Epidermal melanocyte (primary cell): Measurements from ENCODE around the gene VEGFB.

Source experiments
- DNase-seq: peaks from one replicate; pipeline ENCODE4 v3.0.0; 2011; ENCODE audit warnings: low spot score; ENCODE audit not compliant: insufficient read length

VEGFB gene

DNA sequence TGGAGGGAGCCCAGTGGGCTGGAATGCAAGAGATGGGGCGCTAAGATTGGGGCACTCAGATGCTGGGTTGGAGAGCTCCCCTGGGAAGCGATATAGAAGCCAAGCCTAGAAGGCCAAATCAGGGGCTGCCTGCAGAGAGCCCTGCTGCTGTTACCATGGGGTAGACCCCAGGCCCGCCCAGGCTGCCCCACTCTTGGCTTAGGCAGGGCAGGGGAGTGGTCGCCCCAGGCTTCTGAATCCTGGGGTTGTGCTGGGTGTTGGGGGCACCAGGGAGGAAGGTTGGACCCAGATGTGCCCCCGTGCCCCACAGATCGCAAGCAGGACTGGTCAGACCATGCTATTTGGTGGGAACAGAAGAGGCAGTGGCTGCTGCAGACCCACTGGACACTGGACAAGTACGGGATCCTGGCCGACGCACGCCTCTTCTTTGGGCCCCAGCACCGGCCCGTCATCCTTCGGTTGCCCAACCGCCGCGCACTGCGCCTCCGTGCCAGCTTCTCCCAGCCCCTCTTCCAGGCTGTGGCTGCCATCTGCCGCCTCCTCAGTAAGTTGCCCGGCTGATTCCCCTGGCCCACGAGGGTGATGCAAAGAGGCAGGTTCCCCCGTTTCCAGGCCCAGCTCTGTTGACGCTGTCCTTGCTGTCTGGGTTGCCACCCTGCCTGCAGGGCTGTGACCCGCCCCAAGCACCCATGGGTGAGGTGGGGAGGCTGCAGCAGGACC, 23.9 kb upstream of the VEGFB start:
- no peak for DNase-seq

DNA sequence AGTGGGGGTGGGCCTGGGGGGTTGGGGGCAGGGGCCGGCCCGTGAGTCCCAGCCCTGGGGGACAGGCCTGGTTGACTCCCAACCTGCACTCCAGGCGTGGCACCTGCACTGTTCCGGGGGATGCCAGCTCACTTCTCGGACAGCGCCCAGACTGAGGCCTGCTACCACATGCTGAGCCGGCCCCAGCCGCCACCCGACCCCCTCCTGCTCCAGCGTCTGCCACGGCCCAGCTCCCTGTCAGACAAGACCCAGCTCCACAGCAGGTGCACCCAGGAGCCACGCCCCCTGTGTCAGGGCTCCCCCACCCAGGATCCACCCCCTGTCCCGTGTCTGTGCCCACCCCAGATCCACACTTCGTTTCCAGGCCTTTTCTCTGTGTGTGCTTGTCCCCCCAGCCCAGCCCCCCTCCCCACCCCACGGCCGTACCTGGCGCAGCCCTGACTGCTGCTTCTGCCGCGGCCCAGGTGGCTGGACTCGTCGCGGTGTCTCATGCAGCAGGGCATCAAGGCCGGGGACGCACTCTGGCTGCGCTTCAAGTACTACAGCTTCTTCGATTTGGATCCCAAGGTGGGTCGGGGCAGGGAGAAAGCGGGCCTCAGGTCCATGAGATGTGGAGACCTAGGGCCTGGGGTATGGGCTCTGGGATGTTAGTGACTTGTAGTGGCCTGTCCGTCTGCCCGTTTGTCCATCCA, 23.1 kb upstream of the VEGFB start:
- DNase-seq, result no peak

DNA sequence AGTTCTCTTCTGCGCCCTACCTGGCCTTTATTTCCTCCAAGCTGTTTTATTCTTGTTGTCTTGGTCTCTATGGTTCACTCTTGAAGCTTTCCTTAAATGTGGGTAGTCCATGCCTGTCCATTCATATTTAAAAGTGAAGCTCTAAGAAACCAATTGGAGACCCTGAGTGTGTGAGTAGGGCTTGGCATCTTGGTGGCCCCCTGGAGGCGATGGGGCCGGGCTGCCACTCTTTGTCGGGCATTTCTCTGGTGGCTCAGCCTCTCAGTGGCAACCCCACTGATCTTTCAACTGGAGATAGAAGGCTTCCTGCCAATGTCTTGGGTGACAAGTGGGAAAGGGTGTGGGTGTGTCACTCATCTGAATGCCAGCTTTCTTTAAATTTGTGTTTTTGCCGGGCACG, 17.5 kb upstream of the VEGFB start:
- no peak for DNase-seq

DNA sequence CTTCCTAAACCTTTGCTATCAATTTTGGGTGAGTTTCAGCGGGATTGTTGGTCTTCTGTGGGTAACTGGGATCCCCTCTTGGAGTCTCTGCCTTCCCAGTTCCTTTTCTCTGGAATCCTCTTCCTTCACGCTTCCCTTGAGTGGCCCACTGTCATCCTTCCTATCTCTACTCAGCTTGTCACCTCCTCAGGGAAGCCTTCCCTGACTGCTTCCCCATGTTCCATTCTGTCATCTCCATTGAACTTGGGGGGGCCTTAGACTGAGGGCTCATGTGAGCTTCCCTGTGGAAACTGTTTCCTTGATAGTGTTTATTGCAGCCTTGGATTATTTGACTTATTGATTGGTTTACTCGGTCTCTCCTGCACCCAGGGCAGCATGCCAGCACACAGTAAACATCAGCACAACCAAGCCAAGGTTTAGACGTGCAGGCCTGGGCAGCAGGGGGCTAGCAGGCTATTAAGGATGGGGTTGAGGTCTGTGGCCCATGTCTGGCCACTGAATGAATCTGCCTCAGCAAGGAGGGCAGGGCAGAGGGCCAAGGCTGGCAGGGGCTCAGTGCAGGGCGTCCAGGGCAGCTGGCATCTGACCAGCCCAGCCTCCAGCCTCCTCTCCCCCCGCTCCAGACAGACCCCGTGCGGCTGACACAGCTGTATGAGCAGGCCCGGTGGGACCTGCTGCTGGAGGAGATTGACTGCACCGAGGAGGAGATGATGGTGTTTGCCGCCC, 15.6 kb upstream of the VEGFB start:
- no peak for DNase-seq

DNA sequence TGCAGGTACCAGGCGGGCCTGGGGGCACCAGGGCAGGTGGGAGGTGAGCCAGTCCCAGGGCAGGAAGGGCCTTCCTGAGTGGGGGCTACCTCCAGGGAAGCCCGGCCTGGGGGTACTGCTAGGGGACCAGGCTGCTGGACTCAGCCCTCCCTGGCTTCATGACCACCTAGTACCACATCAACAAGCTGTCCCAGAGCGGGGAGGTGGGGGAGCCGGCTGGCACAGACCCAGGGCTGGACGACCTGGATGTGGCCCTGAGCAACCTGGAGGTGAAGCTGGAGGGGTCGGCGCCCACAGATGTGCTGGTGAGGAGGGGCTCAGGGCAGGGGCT, 15.1 kb upstream of the VEGFB start:
- no peak for DNase-seq

DNA sequence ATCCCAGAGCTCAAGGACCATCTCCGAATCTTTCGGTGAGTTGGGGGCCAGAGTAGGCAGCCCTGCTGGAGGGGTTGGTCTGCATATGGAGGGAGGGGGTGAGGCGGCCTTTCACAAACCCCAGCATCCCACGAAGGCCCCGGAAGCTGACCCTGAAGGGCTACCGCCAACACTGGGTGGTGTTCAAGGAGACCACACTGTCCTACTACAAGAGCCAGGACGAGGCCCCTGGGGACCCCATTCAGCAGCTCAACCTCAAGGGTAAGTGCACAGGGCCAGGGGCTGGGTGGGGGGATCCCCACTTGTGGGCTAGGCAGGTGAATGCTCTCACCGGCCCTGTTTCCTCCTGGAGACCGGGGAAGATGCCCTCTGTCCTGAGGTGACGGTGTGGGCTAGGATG, 14.6 kb upstream of the VEGFB start:
- no peak for DNase-seq

DNA sequence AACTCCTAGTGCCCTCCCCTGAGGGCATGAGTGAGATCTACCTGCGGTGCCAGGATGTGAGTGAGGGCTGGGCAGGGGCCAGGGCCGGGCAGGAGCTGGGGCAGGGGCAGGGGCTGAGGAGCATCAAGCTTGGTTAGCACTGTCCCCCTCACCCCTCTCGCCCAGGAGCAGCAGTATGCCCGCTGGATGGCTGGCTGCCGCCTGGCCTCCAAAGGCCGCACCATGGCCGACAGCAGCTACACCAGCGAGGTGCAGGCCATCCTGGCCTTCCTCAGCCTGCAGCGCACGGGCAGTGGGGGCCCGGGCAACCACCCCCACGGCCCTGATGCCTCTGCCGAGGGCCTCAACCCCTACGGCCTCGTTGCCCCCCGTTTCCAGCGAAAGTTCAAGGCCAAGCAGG, 14.1 kb upstream of the VEGFB start:
- DNase-seq, result no peak

DNA sequence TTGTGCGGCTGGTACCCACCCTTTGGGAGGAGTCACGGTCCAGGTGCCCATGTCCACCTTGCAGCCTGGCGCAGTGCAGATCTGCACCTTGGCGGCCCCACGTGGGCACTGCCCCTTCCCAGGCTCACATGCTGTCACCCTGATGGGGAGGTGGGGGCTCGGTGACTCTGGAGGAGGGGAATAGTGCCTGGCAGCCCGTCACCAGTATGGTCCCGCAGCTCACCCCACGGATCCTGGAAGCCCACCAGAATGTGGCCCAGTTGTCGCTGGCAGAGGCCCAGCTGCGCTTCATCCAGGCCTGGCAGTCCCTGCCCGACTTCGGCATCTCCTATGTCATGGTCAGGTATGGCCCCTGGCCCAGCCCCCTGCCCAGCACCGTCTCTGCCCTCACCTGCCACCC, 13.6 kb upstream of the VEGFB start:
- DNase-seq, result no peak

DNA sequence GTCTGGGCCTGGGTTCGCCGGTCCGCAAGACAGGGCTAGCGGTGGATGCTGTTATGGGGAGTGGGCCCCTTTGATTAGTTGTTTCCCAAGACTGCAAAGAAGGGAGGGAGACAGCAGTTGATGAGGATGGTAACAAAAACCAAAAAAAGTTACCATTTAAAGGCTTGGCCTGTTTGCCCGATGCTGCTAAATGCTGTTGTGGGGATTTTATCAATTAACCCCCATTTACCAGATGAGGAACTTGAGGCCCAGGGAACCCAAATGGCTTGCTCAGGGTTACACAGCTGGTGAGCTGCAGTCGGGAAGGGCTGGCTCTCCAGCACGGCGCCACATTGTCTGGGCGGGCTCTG, 11.8 kb upstream of the VEGFB start:
- no peak for DNase-seq

DNA sequence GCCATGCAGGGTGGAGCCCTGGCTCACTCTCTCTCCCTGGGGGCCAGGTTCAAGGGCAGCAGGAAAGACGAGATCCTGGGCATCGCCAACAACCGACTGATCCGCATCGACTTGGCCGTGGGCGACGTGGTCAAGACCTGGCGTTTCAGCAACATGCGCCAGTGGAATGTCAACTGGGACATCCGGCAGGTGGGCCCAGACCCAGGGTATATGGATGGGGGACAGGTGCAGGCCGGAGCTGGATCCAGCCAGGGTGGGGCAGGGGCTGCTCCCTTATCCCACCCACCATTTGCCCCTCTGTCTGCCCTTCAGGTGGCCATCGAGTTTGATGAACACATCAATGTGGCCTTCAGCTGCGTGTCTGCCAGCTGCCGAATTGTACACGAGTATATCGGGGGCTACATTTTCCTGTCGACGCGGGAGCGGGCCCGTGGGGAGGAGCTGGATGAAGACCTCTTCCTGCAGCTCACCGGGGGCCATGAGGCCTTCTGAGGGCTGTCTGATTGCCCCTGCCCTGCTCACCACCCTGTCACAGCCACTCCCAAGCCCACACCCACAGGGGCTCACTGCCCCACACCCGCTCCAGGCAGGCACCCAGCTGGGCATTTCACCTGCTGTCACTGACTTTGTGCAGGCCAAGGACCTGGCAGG, 11.3 kb upstream of the VEGFB start:
- no peak for DNase-seq

DNA sequence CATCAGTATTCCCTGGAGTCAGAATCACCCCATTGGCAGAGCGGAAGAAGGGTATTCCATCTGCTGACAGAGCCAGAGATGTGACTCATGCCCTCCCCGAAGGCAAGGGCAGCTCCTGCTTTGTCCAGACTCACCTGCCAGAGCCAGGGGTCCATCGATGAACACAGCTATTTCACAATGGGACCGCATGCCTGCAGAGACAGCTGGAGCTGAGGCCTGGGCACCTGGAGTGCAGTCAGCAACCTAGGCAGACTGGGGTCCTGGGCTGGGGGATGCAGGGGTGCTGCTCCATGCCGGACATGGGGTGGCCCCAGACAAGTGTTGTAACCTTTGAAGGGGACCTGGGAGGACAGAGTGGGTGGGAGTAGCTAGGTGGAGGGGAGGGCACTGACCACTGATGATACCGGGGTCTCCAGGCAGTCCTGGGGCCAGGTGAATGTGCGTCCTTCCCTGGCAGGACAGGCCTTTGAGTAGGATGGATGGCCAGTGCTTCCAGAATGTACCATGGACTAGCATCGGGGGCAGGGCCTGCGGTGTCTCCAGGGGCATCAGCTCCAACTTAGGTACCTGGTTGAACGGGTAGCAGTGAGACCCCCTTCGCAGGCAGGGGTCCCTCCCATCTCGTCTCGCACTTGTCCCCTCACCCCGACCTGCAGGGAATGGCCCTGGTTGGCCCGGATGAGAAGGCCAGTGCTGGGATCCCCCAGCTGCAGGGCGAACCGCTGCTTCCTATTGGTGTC, 10.1 kb upstream of the VEGFB start:
- no peak for DNase-seq

DNA sequence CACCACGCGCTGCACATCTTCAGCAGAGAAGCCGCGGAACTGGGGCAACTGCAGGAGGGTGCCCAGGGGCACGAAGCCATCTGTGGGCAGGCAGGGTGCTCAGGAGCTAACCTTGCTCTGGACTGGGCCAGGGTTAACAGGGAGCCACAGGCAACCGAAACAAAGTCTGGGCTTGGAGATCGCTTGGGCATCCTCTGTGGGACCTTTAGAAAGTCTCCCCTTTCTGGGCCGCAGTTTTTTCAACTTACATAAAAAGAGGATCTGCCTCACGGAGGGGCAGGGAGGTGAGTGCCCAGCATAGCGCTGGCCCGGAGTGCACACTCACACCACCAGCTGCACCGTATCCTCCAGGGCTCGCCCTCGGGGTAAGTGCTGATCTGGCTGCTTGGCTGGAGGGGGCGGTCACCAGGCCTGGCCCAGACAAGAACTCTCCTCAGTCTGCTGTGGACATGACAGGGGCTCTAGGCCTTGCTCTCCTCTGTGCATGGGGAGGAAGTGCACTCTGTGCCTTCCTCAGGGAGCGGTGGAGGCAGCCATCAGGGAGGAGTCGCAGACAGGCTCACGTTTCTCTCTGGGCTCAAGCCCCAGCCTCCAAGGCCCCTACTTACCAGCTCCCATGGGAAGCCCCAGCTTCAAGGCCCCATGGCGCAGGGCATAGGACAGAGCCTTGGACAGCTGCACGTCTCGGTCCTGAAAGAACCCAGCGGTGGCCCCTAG, 9.3 kb upstream of the VEGFB start:
- DNase-seq, result no peak

DNA sequence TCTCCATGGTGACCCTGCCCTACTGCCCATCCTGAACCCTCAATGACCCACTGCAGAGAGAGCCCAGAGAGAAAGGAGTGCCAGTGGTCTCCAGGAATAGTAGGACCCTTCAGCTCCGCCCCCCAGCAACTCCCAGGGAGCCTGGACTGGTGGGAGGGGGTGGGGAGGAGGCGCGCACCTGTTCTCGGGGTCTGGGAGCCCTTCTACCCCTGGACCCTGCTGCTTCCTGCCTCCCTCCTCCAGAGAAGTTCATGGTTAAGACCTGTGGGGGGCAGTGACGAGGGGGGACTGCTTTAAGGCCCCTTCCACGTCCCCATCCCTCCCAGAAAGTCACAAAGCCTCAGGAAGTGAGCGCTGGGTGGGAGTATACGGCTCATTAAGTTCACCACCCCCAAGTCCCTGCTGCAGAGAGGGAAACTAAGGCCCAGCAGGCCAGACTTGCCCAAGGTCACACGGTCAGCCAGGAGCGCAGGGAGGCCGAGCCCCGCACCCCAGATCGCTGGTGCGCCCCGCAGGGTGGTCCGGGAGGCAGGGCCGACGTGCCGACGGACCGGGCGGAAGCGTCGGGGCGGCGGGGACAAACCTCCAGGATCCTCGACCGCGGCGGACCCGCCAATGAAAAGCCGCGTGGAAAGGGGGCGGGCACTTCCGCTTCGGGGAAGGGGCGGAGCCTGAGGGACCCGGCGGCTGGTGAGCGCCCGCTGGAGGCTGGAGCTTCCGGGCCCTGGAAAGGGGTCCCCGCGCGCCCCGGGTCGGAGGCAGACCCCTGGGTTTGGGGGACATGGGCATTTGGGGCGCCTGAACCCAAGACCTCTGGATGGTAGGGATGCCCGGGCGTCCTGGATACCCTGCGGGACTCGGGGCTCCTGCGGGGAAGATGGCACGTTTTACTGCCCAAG, 8.5 kb upstream of the VEGFB start, which contains the start of the genes NUDT22 and TRPT1:
Gene NUDT22, plus strand, starts transcription at position 667 of the 899 bp plus-strand sequence. CDS start 379 bp downstream, outside the sequence.
Gene TRPT1, minus strand, starts transcription at position 579 of the 899 bp plus-strand sequence. Its CDS starts 326 bp downstream, at position 253.
- peak; percentile 94 for DNase-seq

DNA sequence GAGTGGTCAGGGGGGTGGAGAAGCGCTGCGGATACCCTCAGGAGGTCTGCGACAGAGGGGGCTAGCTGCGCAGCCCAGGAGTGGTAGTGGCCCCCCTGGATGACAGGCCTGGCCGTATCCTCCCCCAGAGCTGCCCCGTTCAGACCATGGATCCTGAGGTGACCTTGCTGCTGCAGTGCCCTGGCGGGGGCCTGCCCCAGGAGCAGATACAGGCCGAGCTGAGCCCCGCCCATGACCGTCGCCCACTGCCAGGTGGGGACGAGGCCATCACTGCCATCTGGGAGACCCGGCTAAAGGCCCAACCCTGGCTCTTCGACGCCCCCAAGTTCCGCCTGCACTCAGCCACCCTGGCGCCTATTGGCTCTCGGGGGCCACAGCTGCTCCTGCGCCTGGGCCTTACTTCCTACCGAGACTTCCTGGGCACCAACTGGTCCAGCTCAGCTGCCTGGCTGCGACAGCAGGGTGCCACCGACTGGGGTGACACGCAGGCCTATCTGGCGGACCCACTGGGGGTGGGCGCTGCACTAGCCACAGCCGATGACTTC, 7.8 kb upstream of the VEGFB start:
- DNase-seq, result no peak

DNA sequence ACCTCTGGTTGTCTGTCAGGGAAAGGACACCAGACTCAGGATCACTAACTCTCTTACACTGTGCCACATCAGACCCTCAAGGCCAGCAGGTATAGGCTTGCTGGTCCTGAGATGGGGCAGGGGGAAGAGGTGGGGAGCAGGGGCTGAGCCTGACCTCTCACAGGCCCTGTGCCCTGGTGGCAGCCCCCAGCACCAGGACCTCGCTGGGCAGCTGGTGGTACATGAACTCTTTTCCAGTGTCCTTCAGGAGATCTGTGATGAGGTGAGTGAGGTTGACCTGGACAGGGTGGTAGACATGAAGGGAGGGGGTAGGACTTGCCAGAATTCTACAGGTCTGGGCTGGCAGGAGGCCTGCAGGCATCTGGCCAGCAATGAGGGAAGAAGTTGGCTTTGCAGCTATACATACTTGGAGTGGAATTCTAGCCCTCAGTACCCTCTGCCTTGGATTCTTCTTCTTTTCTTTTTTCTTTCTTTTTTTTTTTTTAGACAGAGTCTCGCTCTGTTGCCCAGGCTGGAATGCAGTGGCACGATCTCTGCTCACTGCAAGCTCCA, 6.9 kb upstream of the VEGFB start:
- no peak for DNase-seq

DNA sequence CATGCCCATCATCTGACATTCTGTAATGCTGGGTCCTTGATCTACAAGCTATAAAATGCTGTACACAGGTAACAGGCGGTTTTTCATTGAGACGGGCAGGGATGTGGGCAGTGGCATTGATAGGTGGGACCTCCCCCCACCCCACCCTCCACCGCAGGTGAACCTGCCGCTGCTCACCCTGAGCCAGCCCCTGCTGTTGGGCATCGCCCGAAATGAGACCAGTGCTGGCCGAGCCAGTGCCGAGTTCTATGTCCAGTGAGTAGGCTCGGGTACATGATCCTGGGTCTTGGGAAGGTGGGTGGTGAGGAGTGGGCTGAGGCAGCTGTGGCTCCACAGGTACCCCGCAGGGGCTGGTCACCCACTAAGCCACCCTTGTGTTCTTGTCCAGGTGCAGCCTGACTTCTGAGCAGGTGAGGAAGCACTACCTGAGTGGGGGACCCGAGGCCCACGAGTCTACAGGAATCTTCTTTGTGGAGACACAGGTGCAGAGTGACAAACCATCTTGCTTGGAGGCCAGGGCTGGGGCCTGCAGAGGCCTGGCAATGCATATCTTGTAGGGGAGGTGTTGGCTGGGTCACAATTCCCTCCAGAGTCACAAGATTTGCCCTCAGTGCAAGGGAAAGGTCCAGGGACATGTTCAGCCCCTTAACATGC, 5.2 kb upstream of the VEGFB start:
- no peak for DNase-seq

DNA sequence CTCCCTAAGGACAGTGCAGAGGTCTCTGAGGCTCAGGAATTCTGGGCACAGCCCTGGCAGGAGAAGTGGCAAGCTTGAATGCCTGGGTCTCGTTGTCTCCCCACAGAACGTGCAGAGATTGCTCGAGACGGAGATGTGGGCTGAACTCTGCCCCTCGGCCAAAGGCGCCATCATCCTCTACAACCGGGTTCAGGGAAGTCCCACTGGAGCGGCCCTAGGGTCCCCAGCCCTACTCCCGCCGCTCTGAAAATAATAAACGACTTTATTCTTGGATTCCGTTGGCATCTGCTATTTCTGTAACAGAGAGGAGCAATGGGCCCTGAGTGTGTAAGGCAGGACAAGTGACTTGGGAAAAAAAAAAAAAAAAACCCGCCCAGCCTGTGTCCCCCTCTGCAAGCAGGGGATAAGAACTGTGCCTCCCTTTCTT, 4.6 kb upstream of the VEGFB start:
- DNase-seq, result no peak

DNA sequence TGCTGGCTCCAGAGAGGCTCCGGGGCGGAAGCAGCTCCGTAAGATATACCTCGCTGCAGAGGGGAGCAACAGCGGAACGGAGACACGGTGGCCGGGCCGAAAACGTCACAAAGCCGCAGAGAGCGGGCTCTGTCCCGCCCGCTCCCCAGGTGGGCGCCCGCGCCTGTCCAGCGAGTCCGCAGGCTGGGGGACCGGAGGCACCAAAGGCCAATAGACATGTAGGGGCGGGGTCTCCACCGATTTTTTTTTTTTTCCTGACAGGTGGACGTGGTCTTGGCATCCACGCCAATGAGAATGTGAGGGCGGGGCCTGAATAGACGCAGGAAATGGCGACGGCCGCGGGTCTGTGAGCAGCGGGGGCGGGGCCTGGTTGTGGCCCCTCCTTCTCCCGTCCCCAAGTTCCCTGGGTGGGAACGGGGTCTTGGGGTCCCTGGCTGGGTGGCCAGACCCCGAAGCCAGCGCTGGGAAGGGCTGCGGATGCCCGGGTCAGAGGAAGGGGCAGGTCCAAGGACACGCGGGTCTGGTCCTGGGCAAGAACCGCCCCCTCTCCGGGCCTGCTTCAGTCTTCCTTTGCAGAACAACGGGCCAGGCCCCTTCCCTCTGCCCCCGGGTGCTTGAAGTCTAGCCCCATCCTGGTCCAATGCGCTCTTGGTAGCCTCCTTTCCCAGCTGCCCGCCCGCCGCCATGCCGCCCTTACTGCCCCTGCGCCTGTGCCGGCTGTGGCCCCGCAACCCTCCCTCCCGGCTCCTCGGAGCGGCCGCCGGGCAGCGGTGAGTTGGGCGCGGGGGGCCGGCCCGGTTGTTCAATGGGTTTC, 4.0 kb upstream of the VEGFB start, which contains the start of gene DNAJC4:
Gene DNAJC4, plus strand, starts transcription at position 378 of the 814 bp plus-strand sequence. Its CDS starts 307 bp downstream, at position 685.
- DNase-seq, result peak; percentile 79
